ENCODE measurements around the gene FILIP1L. TPM values are rescaled to one million over a fixed set of nuclear protein-coding genes. Genes with fewer than 3 reads are reported as not detected.
A peak's percentile ranks its signal among the peaks of the same experiment; 100 is the strongest.

FILIP1L gene
- total and polyA plus RNA-seq, 11 donors: 18.2 to 120 (median 77.3) TPM

- ATAC-seq: no peak
- Histone ChIP-seq H3K9me3 (no peaks in the 10 kb centered on the region), H3K4me3 (peak overlapping the region in 9 of 12 donors; percentile 59 to 84 (median 77)), H3K4me1 (peaks cover 3 to 77% (median 22%) of the 10 kb centered on the region in 12 donors), H3K27me3 (no peaks in the 10 kb centered on the region), H3K27ac (peak overlapping the region; percentile 88 to 97 (median 96)), H3K36me3 (no peaks in the 10 kb centered on the region)
- no peak for DNase-seq
- TF ChIP-seq CTCF (IDR thresholded peaks at IDR 0.05) (no peak), POLR2A (IDR thresholded peaks at IDR 0.05) (no peak)
- intact Hi-C loops (cut with DNase I): loop anchor here in 7 of 10 donors (5.0 to 10.0 kb wide), 9 partner anchors 45 to 180 kb away; no protein-coding TSS in a partner anchor
- WGBS, 4 donors: 58 to 71% (median 65%) methylated on average over 4 of the region's 4 CpGs
Measured at GRCh38 chr3:99877031-99877579, 237.2 kb downstream of the FILIP1L start.

GRCh38 chr3:99875929-99876841, 238.1 kb downstream of the FILIP1L start:
- ATAC-seq (peak; percentile 83 to 98 (median 95)), DNase-seq (peak; percentile 85 to 92 (median 87))
- Histone ChIP-seq H3K27me3 (no peaks in the 10 kb centered on the region), H3K4me3 (peak overlapping the region; percentile 59 to 84 (median 76)), H3K36me3 (peaks cover 0 to 4% (median 0%) of the 10 kb centered on the region in 9 donors), H3K9me3 (no peaks in the 10 kb centered on the region), H3K27ac (peak overlapping the region; percentile 88 to 97 (median 96)), H3K4me1 (peaks cover 5 to 75% (median 25%) of the 10 kb centered on the region in 12 donors)
- TF ChIP-seq POLR2A (IDR thresholded peaks at IDR 0.05): peak; percentile 81 to 98
- TF ChIP-seq CTCF (IDR thresholded peaks at IDR 0.05): peak in 4 of 12 donors; percentile 9 to 33 (median 26)
- intact Hi-C loops (cut with DNase I): loop anchor here in 7 of 10 donors (1.0 to 10.0 kb wide), 11 partner anchors 46 to 384 kb away; partner anchors contain the start of gene TBC1D23 (in 1 of the 7)
- 2 to 5% (median 4%) methylated on average over 27 to 63 of the region's 63 CpGs for WGBS, 4 donors

- TF ChIP-seq CTCF (IDR thresholded peaks at IDR 0.05): no peak
- TF ChIP-seq POLR2A (IDR thresholded peaks at IDR 0.05): no peak
- 1 to 6% (median 2%) methylated on average over 6 of the region's 6 CpGs for WGBS, 4 donors
- Histone ChIP-seq H3K27ac (peak overlapping the region; percentile 88 to 97 (median 96)), H3K4me1 (peaks cover 2 to 75% (median 24%) of the 10 kb centered on the region in 12 donors), H3K9me3 (no peaks in the 10 kb centered on the region), H3K4me3 (peak overlapping the region; percentile 59 to 84 (median 76)), H3K27me3 (no peaks in the 10 kb centered on the region), H3K36me3 (peaks cover 0 to 10% (median 4%) of the 10 kb centered on the region in 9 donors)
- DNase-seq (no peak), ATAC-seq (peak in 3 of 4 donors; percentile 28 to 59 (median 51))
- intact Hi-C loops (cut with DNase I): loop anchor here in 7 of 10 donors (2.0 to 10.0 kb wide), 10 partner anchors 47 to 182 kb away; no protein-coding TSS in a partner anchor
Measured at GRCh38 chr3:99875581-99875928, 238.7 kb downstream of the FILIP1L start.

Data from heart left ventricle (tissue), 16 donors.